ENCODE data around the gene ATP1A2.

DNA sequence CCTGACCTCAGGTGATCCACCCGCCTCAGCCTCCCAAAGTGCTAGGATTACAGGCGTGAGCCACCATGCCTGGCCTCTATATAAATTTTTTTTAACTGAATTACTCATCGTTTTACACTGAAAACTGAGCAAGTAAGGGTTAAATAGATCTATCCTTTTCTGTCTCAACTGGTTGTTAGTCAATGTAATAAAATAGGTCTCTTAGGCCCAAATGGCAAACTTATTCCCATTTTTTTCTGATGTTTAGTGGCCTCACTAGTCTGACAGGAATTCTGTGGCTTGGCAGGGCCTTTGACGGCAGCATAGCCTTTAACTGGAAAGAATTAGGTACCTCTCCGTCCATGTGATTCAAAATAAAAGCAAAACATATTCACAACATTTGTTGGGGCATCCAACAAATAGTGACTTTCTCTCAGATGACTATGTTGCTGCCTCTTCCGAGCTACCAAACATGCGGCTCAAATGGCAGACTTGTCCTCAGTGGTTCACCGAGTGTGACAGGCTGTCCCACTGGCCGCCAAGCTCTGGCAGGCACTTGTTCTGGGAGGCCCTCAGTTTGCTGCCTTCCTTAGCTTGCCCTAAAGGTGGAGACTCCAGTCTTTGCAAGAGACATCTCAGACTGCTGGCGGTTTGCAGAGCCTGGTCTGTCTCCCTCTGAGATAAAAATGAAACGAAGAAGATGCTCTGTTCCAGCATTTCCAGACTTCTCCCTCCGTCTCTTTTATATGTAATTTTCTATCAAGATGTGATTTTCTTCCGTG is 53.2 kb downstream of the ATP1A2 start:
- TF ChIP-seq, protein P1, sequence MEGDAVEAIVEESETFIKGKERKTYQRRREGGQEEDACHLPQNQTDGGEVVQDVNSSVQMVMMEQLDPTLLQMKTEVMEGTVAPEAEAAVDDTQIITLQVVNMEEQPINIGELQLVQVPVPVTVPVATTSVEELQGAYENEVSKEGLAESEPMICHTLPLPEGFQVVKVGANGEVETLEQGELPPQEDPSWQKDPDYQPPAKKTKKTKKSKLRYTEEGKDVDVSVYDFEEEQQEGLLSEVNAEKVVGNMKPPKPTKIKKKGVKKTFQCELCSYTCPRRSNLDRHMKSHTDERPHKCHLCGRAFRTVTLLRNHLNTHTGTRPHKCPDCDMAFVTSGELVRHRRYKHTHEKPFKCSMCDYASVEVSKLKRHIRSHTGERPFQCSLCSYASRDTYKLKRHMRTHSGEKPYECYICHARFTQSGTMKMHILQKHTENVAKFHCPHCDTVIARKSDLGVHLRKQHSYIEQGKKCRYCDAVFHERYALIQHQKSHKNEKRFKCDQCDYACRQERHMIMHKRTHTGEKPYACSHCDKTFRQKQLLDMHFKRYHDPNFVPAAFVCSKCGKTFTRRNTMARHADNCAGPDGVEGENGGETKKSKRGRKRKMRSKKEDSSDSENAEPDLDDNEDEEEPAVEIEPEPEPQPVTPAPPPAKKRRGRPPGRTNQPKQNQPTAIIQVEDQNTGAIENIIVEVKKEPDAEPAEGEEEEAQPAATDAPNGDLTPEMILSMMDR (IDR thresholded peaks at IDR 0.05), result no peak
- no peak for TF ChIP-seq POLR2A (IDR thresholded peaks at IDR 0.05)
